ENCODE results near the gene JAG1.
"Not testable (repeated sequence)": the region's sequence is repeated elsewhere in the genome, so short reads cannot be mapped to it uniquely, and the experiment has no call there.

Gene JAG1

GRCh38 chr20:10605547-10606195 is 68.1 kb downstream of the JAG1 start:
- no peak for DNase-seq

- DNase-seq = no peak
These were observed 68.8 kb downstream of the JAG1 start for GRCh38 chr20:10604865-10605440.

- no peak for DNase-seq
These were observed 69.6 kb downstream of the JAG1 start for GRCh38 chr20:10603971-10604864.

- DNase-seq = no peak
These were observed 70.4 kb downstream of the JAG1 start for GRCh38 chr20:10603378-10603777.

DNA sequence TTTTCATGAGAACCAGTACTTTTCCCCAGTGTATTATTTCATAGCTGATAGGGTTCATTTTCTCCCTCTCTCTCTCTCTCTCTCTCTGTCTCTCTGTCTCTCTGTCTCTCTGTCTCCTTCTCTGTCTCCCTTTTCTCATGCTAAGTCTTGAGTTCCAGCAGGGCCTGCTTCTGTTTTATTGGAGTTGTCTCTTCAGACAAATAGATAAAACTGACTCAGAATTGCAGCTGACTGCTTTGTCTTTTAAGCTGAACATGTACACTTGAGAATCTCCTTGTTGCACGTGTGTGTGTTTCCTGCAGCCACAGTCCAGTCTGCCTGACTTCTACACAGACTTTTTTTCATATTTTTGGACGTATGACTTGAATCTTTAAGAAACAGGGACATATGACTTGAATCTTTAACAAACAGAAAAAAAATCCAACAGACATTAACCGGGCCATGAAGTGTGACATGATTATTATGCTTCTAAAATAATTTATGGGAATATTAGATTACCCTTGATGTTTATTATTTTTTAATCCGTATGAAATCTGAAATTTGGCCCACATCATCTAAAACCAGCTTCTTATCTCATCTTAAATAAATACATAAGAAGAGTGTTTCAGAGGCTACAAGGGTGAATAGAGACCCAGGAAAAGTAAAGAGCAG is 71.5 kb downstream of the JAG1 start:
- DNase-seq = no peak

DNA sequence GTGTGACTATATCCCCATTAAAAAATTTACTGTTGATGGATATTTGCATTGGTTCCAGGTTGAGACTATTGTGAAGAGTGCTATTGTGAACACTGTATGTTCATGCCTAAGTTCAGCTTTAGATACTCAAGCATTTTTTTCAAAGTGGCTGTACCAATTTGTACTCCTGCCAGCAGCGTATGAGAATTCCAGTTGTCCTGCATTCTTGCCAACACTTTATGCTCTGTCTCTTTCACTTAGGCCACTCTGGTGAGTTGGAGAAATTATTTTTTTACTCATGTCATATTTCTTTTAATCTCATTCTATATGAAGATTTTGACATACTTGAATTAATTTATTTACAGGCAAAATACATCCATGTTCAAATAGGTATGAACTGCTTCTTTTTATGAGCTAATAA is 76.2 kb downstream of the JAG1 start:
- DNase-seq = no peak

DNA sequence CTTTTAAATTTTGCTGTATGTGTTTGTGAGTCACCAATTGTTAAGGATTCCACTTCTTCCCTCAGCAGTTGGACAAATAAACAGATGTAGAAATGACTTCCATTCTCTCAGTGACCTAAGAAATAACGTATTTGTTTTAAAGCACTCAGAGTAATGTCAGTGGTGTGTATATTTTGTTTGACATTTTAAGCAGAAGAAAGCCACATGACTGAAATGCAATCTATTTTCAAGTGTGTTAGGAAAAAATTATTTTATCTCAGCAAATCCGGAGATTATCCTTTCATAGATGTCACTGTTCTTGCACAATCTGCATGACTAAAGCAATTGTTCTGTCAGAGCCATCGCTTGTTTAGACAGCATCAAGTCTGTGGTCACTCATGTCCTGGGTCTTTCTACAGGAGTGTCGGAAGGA is 77.1 kb downstream of the JAG1 start:
- DNase-seq = no peak

DNA sequence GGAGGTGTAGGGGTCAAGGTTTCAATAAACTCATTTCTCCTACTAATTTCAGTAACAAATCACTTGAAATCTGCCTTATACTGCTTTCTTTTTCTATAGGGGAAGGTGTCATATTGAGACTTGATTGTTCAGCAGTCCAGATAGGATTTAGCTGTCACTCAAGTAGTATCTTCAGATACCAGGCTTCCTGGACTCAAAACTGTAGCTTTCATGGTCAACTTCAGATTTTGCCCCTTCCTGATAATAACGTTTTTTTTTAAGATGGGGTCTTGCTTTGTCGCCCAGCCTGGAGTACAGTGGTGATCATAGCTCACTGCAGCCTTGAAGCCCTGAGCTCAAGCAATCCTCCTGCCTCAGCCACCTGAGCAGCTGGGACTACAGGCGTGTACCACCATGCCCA is 77.8 kb downstream of the JAG1 start:
- no peak for DNase-seq

DNA sequence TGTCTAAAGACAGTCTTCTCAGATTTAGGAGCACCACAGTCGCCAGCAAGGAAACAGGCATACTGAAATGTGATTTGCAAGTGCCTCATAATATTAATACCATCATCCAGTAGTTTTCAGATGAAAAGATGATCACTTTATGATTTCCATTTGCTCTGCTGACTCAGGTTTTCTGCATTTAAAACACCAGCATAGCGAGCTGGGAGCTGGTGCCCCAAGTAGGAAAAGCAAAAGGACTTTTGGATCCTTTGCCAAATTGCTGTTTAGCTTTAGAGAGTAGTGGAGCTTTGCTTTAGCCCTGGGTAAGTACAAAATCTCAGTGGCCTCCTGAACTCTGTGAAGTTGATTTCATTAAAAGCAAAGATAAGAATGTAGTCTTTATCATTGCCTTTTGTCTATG is 78.5 kb downstream of the JAG1 start:
- DNase-seq = no peak

DNA sequence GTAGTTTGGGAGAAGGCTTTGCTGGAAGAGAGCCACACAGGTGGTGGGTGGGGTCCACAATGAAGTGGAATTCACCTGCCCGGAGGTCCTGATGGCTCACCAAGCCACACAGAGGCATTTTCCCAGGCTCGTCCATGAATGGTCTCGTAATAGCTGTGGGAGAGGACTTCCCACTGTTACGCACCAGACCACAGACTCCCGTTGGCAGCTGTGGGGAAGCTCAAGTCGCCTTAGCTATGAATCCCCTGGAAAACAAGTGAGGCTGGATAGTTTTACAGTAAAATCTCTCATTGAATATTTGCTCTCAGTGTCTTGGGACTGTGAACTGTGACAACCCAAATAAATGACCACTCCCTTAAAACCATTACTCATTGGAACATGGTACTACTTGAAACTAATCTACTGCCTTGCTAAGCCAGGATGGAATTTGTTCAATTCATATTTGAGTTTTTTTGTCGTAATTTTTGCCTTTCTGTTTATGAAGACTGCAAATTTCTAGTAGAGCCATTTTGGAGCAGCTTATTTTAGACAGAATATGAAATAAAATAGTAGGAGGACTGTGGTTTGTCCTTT is 79.4 kb downstream of the JAG1 start:
- DNase-seq = no peak

GRCh38 chr20:10591946-10592521 is 81.8 kb downstream of the JAG1 start:
- no peak for DNase-seq

- no peak for DNase-seq
These were observed 82.7 kb downstream of the JAG1 start for GRCh38 chr20:10590950-10591671.

GRCh38 chr20:10590446-10590845 is 83.4 kb downstream of the JAG1 start:
- DNase-seq = not testable (repeated sequence)

Data from NCI-H345 (cell line).